Measurements from ENCODE around the gene BAZ2B. TPM values are rescaled to one million over a fixed set of nuclear protein-coding genes. Genes with fewer than 3 reads are reported as not detected.

The BAZ2B gene
- total RNA-seq, 1 experiment from 2014 or later, result 47.6 TPM

GRCh38 chr2:159553727-159554126, 62.6 kb downstream of the BAZ2B start:
- H3K9me3 ChIP-seq (ENCODE audit: low read depth, low read length, poor library complexity, severe bottlenecking), result no peaks in the 10 kb centered on the region
- DNase-seq (ENCODE audit: low spot score), result no peak
- no peak overlapping the region for H3K27ac ChIP-seq (ENCODE audit: low read depth, low read length, poor library complexity, severe bottlenecking)
- no peaks in the 10 kb centered on the region for H3K36me3 ChIP-seq (ENCODE audit: insufficient read depth, low read length, poor library complexity, severe bottlenecking)
- no peaks in the 10 kb centered on the region for H3K27me3 ChIP-seq (replicated peaks; ENCODE audit: insufficient read depth, low read depth, low read length, poor library complexity)
- CTCF ChIA-PET, result no interaction called here
- intact Hi-C loops (cut with micrococcal nuclease; ENCODE audit: unreplicated experiment), result no loop called here
- TF ChIP-seq EZH2 (IDR thresholded peaks at IDR 0.05; ENCODE audit: borderline replicate concordance, low read depth, low read length, poor library complexity, severe bottlenecking) (no peak), CTCF (conservative IDR thresholded peaks at IDR 0.05; ENCODE audit: low read depth, low read length) (no peak)
- H3K4me3 ChIP-seq (ENCODE audit: low read depth, low read length, poor library complexity, severe bottlenecking), result no peak overlapping the region
- peaks cover 5% of the 10 kb centered on the region for H3K4me1 ChIP-seq (ENCODE audit: insufficient read depth, low read length, poor library complexity, severe bottlenecking)
- POLR2A ChIA-PET (ENCODE audit: low non-redundant PET), result no interaction called here
- BruUV-seq (replicated peaks), result TSS peak; percentile 10

DNA sequence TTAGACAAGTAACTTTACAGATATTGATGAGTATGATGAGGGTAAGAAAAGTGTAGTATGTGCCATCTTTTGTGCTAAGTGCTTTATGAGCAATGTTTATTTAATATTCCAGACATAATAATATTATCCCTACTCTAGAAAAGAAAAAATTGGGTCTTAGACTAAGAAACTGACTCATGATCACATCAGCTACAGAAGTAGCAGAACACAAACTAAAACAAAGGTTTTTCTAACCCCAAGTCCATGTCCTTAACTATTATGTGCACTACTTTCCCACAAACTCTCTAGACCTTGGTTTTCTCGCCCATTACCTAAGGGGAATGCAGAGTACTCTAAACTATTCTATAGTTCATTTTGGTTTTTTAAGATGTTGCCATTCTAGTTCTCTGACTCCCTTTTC, 64.5 kb downstream of the BAZ2B start:
- no peak overlapping the region for H3K27ac ChIP-seq (ENCODE audit: low read depth, low read length, poor library complexity, severe bottlenecking)
- DNase-seq (ENCODE audit: low spot score), result no peak
- H3K36me3 ChIP-seq (ENCODE audit: insufficient read depth, low read length, poor library complexity, severe bottlenecking), result no peaks in the 10 kb centered on the region
- ChIA-PET CTCF (no interaction called here), POLR2A (ENCODE audit: low non-redundant PET) (no interaction called here)
- intact Hi-C loops (cut with micrococcal nuclease; ENCODE audit: unreplicated experiment), result no loop called here
- no peak overlapping the region for H3K4me3 ChIP-seq (ENCODE audit: low read depth, low read length, poor library complexity, severe bottlenecking)
- peaks cover 5% of the 10 kb centered on the region for H3K4me1 ChIP-seq (ENCODE audit: insufficient read depth, low read length, poor library complexity, severe bottlenecking)
- H3K9me3 ChIP-seq (ENCODE audit: low read depth, low read length, poor library complexity, severe bottlenecking), result no peaks in the 10 kb centered on the region
- BruUV-seq (replicated peaks), result no TSS peak
- TF ChIP-seq CTCF (conservative IDR thresholded peaks at IDR 0.05; ENCODE audit: low read depth, low read length), result no peak
- no peak for TF ChIP-seq EZH2 (IDR thresholded peaks at IDR 0.05; ENCODE audit: borderline replicate concordance, low read depth, low read length, poor library complexity, severe bottlenecking)
- no peaks in the 10 kb centered on the region for H3K27me3 ChIP-seq (replicated peaks; ENCODE audit: insufficient read depth, low read depth, low read length, poor library complexity)

DNA sequence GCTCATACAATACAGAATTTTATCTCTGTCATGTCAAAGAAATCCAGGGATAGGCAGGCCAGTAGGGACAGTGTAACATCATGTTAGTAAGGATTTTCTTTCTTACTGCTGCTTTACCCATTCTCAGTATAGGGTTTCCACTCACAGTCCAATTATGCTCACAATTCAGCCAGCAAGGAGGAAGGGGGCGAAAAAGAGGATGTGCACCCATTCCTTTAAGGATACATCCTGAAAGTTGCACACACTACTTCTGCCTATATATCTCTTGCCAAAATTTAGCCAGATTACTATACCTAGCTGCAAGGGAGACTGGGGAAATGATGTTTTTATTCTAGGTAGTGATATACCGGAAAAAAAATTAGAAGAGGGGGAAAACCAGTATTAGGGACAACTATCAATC, 66.1 kb downstream of the BAZ2B start:
- Histone ChIP-seq H3K36me3 (ENCODE audit: insufficient read depth, low read length, poor library complexity, severe bottlenecking) (no peaks in the 10 kb centered on the region), H3K27ac (ENCODE audit: low read depth, low read length, poor library complexity, severe bottlenecking) (no peak overlapping the region), H3K4me1 (ENCODE audit: insufficient read depth, low read length, poor library complexity, severe bottlenecking) (peaks cover 8% of the 10 kb centered on the region), H3K9me3 (ENCODE audit: low read depth, low read length, poor library complexity, severe bottlenecking) (no peaks in the 10 kb centered on the region), H3K27me3 (replicated peaks; ENCODE audit: insufficient read depth, low read depth, low read length, poor library complexity) (no peaks in the 10 kb centered on the region), H3K4me3 (ENCODE audit: low read depth, low read length, poor library complexity, severe bottlenecking) (no peak overlapping the region)
- DNase-seq (ENCODE audit: low spot score), result no peak
- CTCF ChIA-PET, result no interaction called here
- no TSS peak for BruUV-seq (replicated peaks)
- POLR2A ChIA-PET (ENCODE audit: low non-redundant PET), result no interaction called here
- TF ChIP-seq CTCF (conservative IDR thresholded peaks at IDR 0.05; ENCODE audit: low read depth, low read length) (no peak), EZH2 (IDR thresholded peaks at IDR 0.05; ENCODE audit: borderline replicate concordance, low read depth, low read length, poor library complexity, severe bottlenecking) (no peak)
- intact Hi-C loops (cut with micrococcal nuclease; ENCODE audit: unreplicated experiment), result no loop called here
